Activated T-cell treated with anti-CD3 and anti-CD28 coated beads, Interleukin-2, amount 50 U/mL, for 48 hours (primary cell): ENCODE data around the gene XXYLT1.
"Not testable (repeated sequence)": the region's sequence is repeated elsewhere in the genome, so short reads cannot be mapped to it uniquely, and the experiment has no call there.

Experiments used
- DNase-seq, 2 experiments: peaks; one replicate each; pipeline ENCODE4 v3.0.0-alpha.2; 2020

Gene XXYLT1

GRCh38 chr3:195204360-195205163 is 66.4 kb downstream of the XXYLT1 start:
- DNase-seq, result peak in 1 of 2 experiments; percentile 14

- DNase-seq, result peak in 1 of 2 experiments; percentile 28
Measured at GRCh38 chr3:195203606-195204005, 67.4 kb downstream of the XXYLT1 start.

GRCh38 chr3:195201295-195201694 is 69.7 kb downstream of the XXYLT1 start:
- DNase-seq, result no peak

- peak in 1 of 2 experiments; percentile 3 for DNase-seq
Measured at GRCh38 chr3:195200010-195200822, 70.7 kb downstream of the XXYLT1 start.

- DNase-seq, result no peak
Measured at GRCh38 chr3:195198426-195199346, 72.3 kb downstream of the XXYLT1 start.

GRCh38 chr3:195197765-195198425 is 73.1 kb downstream of the XXYLT1 start:
- DNase-seq, result peak in 1 of 2 experiments; percentile 5

- no peak for DNase-seq
Measured at GRCh38 chr3:195196266-195196665, 74.7 kb downstream of the XXYLT1 start.

- DNase-seq, result peak in 1 of 2 experiments; percentile 10
Measured at GRCh38 chr3:195195321-195196209, 75.4 kb downstream of the XXYLT1 start.

GRCh38 chr3:195194559-195195206 is 76.3 kb downstream of the XXYLT1 start:
- DNase-seq, result peak in 1 of 2 experiments; percentile 13

- no peak for DNase-seq
Measured at GRCh38 chr3:195191580-195191979, 79.4 kb downstream of the XXYLT1 start.

GRCh38 chr3:195189821-195190220 is 81.1 kb downstream of the XXYLT1 start:
- no peak for DNase-seq

GRCh38 chr3:195188426-195188927 is 82.5 kb downstream of the XXYLT1 start:
- DNase-seq, result no peak

- no peak for DNase-seq
Measured at GRCh38 chr3:195187609-195188425, 83.1 kb downstream of the XXYLT1 start.

- not testable (repeated sequence) for DNase-seq
Measured at GRCh38 chr3:195186710-195187047, 84.3 kb downstream of the XXYLT1 start.

GRCh38 chr3:195186041-195186709 is 84.8 kb downstream of the XXYLT1 start:
- no peak for DNase-seq

GRCh38 chr3:195185583-195185982 is 85.4 kb downstream of the XXYLT1 start:
- DNase-seq, result no peak

- DNase-seq, result no peak
Measured at GRCh38 chr3:195184716-195185421, 86.1 kb downstream of the XXYLT1 start.

GRCh38 chr3:195183071-195183776 is 87.7 kb downstream of the XXYLT1 start:
- DNase-seq, result peak; percentile 33 to 39
